GM21381 (cell line): ENCODE measurements around the gene TMPRSS7.
A peak's percentile ranks its signal among the peaks of the same experiment; 100 is the strongest.

Experiments used
- ATAC-seq: cut with Tn5 transposase; IDR thresholded peaks from one replicate; pipeline ENCODE4 v1.9.1; 2021; ENCODE audit warnings: mild to moderate bottlenecking, moderate library complexity; ENCODE audit not compliant: unreplicated experiment

TMPRSS7 gene, protein sequence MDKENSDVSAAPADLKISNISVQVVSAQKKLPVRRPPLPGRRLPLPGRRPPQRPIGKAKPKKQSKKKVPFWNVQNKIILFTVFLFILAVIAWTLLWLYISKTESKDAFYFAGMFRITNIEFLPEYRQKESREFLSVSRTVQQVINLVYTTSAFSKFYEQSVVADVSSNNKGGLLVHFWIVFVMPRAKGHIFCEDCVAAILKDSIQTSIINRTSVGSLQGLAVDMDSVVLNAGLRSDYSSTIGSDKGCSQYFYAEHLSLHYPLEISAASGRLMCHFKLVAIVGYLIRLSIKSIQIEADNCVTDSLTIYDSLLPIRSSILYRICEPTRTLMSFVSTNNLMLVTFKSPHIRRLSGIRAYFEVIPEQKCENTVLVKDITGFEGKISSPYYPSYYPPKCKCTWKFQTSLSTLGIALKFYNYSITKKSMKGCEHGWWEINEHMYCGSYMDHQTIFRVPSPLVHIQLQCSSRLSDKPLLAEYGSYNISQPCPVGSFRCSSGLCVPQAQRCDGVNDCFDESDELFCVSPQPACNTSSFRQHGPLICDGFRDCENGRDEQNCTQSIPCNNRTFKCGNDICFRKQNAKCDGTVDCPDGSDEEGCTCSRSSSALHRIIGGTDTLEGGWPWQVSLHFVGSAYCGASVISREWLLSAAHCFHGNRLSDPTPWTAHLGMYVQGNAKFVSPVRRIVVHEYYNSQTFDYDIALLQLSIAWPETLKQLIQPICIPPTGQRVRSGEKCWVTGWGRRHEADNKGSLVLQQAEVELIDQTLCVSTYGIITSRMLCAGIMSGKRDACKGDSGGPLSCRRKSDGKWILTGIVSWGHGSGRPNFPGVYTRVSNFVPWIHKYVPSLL

GRCh38 chr3:112034436-112034835 lies at the start of gene TMPRSS7:
Gene TMPRSS7 (plus strand): TSS chr3:112034736. CDS start chr3:112034846, 110 bp downstream.
- ATAC-seq, result no peak

DNA sequence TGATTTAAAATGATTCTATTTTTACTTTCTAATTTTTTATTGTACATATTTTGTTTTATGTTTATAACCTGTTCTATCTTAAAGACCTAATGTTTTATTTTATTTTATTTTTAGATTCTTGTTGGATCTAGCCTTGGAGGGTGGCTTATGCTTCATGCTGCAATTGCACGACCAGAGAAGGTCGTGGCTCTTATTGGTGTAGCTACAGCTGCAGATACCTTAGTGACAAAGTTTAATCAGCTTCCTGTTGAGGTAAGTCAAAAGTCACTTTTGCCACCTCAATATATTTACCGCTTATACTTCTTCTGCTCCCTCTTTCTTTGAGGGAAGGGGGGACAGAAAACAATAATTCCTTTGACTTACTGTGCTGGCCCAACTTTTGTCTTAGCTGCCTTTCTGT lies 47.7 kb upstream of the TMPRSS7 start:
- ATAC-seq, result no peak

- ATAC-seq, result peak; percentile 82
Observed at GRCh38 chr3:111989061-111989678, 45.4 kb upstream of the TMPRSS7 start.

- ATAC-seq, result no peak
Observed at GRCh38 chr3:111993038-111993437, 41.5 kb upstream of the TMPRSS7 start.

GRCh38 chr3:111998636-111999483 lies 35.7 kb upstream of the TMPRSS7 start, which contains the start of gene TAGLN3:
Gene TAGLN3 (plus strand): TSS chr3:111998922. CDS start chr3:111999423, 501 bp downstream.
- no peak for ATAC-seq

DNA sequence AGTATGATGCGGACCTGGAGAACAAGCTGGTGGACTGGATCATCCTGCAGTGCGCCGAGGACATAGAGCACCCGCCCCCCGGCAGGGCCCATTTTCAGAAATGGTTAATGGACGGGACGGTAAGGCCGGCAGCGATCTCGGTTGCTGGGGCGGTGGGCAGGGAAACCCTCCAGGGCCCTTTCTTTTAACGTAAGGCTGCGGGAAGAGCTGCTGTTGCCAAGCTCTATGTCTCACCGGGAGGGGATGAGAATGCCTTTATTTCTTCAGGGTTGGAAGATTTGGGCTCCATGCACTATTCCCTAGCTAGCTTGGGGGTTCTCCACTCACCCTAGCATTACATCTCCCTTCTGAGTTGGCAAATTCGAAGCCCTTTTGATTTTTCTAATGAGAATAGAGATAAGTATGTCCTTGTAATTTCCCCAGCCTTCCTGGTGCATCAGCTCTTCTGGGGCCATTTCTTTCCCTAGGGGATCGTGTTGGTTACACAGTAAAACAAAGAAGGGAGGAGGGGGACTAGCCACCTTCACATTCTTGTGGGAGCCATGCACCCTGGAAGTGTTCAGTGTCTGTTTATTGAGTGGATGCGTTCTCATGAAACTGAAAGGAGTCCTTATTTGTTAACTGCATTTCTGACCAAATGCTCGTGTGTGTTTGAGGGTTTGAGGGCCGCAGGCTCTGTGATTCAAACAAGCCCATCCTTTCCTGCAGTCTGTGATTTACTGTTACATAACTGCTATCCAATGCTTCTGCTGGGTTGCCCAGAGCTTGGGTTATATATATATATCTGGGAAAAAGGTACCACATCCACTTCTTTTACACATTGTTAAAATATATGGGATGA lies 34.8 kb upstream of the TMPRSS7 start:
- no peak for ATAC-seq

DNA sequence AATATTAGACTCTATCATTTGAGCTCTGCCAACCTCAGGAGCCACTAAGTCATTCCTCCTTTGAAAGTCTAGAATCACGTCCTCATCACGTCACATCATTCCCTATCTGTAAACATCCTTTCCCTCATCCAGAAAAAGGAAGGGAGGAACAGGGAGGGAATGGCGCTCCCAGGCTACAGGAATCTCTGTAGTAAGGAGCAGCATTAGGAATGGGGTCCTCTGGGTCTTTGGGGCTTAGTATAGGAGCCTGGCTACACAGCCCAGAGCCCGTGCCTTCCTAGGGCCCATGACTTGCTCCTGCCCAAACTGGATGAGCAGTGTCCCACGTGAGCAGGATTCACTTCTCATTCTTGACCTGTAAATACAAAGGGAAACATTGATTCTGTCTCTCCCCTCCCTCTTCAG lies 34.2 kb upstream of the TMPRSS7 start:
- ATAC-seq, result no peak

DNA sequence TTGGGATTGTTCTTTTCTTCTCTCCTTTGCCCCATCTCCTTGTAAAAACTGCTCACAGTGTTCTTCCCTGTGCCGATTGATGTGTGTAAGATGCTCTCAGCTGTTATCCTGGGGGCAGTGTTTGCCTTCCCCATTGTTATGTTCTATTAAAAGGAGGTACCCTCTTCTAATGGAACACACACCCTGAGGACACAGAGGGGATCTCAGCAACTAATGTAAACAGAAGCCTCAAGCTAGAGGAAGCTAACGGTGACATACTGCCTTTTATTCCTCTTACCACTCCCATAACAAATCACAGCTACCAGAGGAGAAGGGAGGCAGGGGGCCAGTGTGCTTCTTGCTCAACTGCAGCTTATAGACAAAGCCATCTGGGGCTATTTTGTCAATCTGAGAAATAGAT lies 33.6 kb upstream of the TMPRSS7 start:
- no peak for ATAC-seq

DNA sequence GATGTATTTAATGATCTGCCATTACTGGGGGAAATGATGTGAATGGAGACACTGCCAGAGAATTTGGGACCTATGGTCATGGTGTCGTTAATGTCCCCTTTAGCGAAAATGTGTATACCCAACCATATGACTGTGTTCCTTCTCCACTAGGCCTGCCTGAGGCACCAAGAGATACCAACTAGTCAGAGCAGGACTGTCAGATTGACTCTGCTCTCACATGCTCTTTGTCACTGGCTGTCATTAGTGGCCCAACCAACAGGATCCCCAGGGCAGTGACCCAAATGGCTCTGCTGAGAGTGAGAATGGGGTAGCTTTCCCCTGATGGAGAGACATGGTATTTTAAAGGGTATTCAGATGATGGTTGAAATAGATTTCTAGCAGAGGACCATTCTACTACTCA lies 33.0 kb upstream of the TMPRSS7 start:
- no peak for ATAC-seq

GRCh38 chr3:112002096-112002971 lies 32.2 kb upstream of the TMPRSS7 start:
- no peak for ATAC-seq

DNA sequence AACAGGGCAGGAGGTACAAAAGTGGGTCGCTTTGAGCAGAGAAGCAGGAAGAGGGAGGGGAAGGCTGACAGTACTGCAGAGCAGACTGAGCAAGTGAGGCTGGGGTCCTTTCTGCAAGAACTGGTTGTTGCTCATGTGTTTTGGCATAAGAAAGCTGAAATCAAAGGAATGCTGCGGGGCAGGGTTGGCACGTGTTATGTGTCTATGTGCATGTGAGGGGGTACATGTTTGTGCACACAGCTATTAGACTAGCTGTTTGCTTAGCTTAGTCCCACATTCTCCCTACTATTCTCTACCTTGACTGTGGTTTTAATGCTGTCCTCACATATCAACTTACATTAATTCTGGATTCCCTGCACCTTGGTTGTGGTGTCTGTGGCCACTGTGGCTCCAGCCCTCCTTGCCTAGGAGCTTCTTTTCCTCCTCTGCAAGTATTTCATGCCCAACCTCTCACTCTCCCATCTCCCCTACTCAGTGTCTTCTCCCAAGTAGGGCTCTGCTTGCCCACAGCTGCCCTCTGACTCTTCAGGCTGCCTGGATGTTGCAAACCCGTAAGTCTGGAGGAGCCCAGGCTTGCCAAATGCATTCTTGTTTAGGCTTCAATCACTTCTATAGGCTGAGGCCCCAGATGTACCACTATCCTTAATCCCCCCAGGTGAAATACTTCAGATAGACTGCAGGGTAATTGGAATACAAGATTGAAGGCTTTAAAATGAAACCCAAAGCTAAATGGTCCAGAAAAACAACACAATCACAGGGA lies 31.0 kb upstream of the TMPRSS7 start:
- ATAC-seq, result no peak

GRCh38 chr3:112004187-112004586 lies 30.3 kb upstream of the TMPRSS7 start:
- ATAC-seq, result no peak

GRCh38 chr3:112004669-112005068 lies 29.9 kb upstream of the TMPRSS7 start:
- ATAC-seq, result no peak

DNA sequence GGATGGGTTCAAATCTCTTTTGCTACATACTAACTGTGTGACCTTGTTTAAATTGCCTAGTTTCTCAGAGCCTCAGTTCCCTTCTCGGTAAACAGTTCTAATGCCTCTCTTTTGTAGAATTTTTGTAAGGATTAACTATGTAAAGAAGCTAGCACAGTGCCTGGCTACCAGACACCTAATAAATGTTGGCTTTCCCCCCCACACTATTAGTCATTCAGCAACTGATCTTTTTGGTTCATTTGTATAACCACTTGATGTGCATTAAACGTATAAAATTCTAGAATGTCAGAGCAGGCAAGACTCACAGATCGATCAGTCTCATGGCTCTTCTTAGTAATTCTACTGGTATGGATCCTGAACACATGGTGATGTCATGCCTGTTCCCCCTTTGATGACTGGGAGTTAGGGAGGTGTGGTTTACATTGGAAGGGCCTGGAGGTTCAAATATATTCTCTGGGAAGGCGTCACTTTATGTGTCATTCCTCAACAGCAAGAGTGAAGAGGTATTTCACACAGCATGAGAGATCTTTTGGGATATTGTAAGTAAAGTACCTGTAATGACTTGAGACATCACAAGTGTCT lies 29.4 kb upstream of the TMPRSS7 start:
- ATAC-seq, result no peak

DNA sequence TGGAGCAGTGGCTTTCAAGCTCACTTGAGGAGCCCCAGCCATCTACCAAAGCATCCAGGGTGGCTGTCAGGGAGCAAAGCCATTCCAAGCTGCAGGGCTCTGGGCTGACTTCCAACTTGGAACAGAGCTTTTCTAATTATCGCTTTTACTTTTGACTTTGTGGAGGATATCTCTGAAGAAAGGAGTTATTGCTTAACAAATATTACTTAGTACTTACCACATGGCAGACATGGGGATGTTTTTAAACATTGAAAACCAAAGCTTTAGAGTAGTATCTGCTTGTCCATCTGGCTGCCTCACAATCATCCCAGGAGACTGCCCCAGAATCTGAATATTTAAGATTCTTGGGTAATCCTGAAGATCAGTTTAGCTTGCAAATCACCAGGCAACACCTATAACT lies 26.9 kb upstream of the TMPRSS7 start:
- ATAC-seq, result no peak

DNA sequence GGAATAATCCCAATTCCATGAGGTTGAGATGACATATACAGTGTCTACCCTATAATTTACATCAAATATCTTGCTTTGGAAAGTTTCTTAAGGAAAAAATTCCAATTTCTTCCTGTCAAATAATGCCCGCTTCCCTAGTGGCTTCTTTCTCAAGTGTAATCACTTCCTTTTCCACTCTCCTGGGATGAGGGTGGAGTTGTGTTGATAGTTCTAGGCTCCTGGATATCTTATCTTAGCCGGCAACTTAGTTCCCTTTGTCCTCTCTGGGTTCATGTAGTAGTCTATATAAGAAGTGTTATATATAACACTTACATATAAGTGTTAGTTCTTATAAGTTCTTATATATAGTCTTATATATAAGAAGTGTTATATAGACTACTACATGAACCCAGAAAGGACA lies 24.9 kb upstream of the TMPRSS7 start:
- ATAC-seq, result no peak

GRCh38 chr3:112010636-112011035 lies 23.9 kb upstream of the TMPRSS7 start:
- no peak for ATAC-seq
